HCT116 (cell line): ENCODE data around the gene MPI. TPM values are rescaled to one million over a fixed set of nuclear protein-coding genes. Genes with fewer than 3 reads are reported as not detected.

Experiments used
- ATAC-seq: fragments of 200-7000 bp; cut with Tn5 transposase; 2 replicates; pipeline ENCODE4 v1.9.1; 2020; ENCODE audit warnings: mild to moderate bottlenecking, moderate library complexity
- BruUV-seq: library from RNA; stranded (reverse); fragments of 400-500 nt; replicated peaks from 2 replicates; lab custom pipeline; 2021; lab: Mats Ljungman, UMichigan
- CTCF ChIA-PET: fragments of 300-600 bp; sonication (Branson Sonifier 250); formaldehyde crosslinking; loops from one replicate; lab custom pipeline; 2021; ENCODE audit warnings: antibody characterized with exemption; lab: Charles Lee
- POLR2A ChIA-PET: fragments of 300-600, 350-600 bp; sonication (Branson Sonifier 250); formaldehyde crosslinking; loops from one replicate; lab custom pipeline; 2021; ENCODE audit warnings: antibody characterized with exemption; lab: Charles Lee
- RAD21 ChIA-PET, 2 experiments: fragments of 300-600 bp; sonication (Branson Sonifier 250); formaldehyde crosslinking; loops; one replicate each; lab custom pipeline; 2023; ENCODE audit warnings: low total read pairs in 2 of 2; ENCODE audit not compliant: uncharacterized antibody in 2 of 2, unreplicated experiment in 2 of 2, low non-redundant PET in 1 of 2; lab: Charles Lee
- DNase-seq: peaks from one replicate; pipeline ENCODE4 v3.0.0-alpha.2; 2010; ENCODE audit warnings: low read depth, low spot score
- H2AFZ ChIP-seq: fragments of 200-600 bp; shearing (Covaris generic), sonication (generic); 2 replicates; pipeline ENCODE4 v1.6.1; 2017; ENCODE audit warnings: low read depth, mixed run types, mixed read lengths, antibody characterized with exemption, low read length; ENCODE audit not compliant: poor library complexity, severe bottlenecking
- H3K27ac ChIP-seq: 2 replicates; pipeline ENCODE4 v1.5.1; 2012; ENCODE audit warnings: low read depth, low read length
- H3K27me3 ChIP-seq: fragments of 200-600 bp; sonication (generic); 2 replicates; pipeline ENCODE4 v1.6.1; 2016; ENCODE audit warnings: mixed run types, low read length, mixed read lengths; ENCODE audit not compliant: insufficient read depth
- H3K36me3 ChIP-seq, 2 experiments: fragments of 200-500 bp in 1 of 2; fragments of 200-600 bp in 1 of 2; sonication (Bioruptor generic) in 1 of 2; sonication (generic) in 1 of 2; 2 replicates each; pipeline versions ENCODE4 v1.5.1 to v1.6.1; 2014 to 2016; ENCODE audit warnings: low read length in 2 of 2, inconsistent platforms in 1 of 2, mixed read lengths in 1 of 2, mixed run types in 1 of 2; ENCODE audit not compliant: insufficient read depth in 2 of 2, control insufficient read depth in 1 of 2
- H3K4me1 ChIP-seq, 2 experiments: fragments of 200-600 bp in 1 of 2; sonication (generic) in 1 of 2; 2 replicates each; pipeline versions ENCODE4 v1.5.1 to v1.6.1; 2012 to 2017; ENCODE audit warnings: low read length in 2 of 2, inconsistent platforms in 1 of 2, mild to moderate bottlenecking in 1 of 2, mixed read lengths in 1 of 2, mixed run types in 1 of 2, moderate library complexity in 1 of 2; ENCODE audit not compliant: insufficient read depth in 2 of 2, control insufficient read depth in 1 of 2
- H3K4me2 ChIP-seq: fragments of 200-600 bp; sonication (generic); 2 replicates; pipeline ENCODE4 v1.6.1; 2017; ENCODE audit warnings: mixed run types, low read length, mixed read lengths
- H3K4me3 ChIP-seq, 2 experiments: fragments of 200-600 bp in 1 of 2; sonication (generic) in 1 of 2; replicated peaks in 1 of 2; 2 replicates each; pipeline ENCODE4 v1.5.1; 2011 to 2016; ENCODE audit warnings: low read length in 2 of 2, control low read depth in 1 of 2, low read depth in 1 of 2, mild to moderate bottlenecking in 1 of 2, mixed read lengths in 1 of 2, mixed run types in 1 of 2
- H3K79me2 ChIP-seq: fragments of 200-600 bp; sonication (generic); 2 replicates; pipeline ENCODE4 v1.6.1; 2017; ENCODE audit warnings: mild to moderate bottlenecking, mixed run types, low read length, moderate library complexity, mixed read lengths; ENCODE audit not compliant: insufficient read depth
- H3K9ac ChIP-seq: fragments of 200-600 bp; sonication (generic); 2 replicates; pipeline ENCODE4 v1.6.1; 2016; ENCODE audit warnings: low read length, mixed read lengths
- H3K9me2 ChIP-seq: fragments of 200-600 bp; sonication (generic), shearing (Covaris generic); 2 replicates; pipeline ENCODE4 v1.6.1; 2017; ENCODE audit warnings: mixed run types, mild to moderate bottlenecking, moderate library complexity; ENCODE audit not compliant: insufficient read depth
- H3K9me3 ChIP-seq, 2 experiments: fragments of 200-500 bp in 1 of 2; fragments of 200-600 bp in 1 of 2; sonication (Bioruptor generic) in 1 of 2; sonication (generic) in 1 of 2; 2 replicates each; pipeline ENCODE4 v1.6.1; 2014 to 2017; ENCODE audit warnings: low read length in 2 of 2, mixed read lengths in 2 of 2, inconsistent platforms in 1 of 2, low read depth in 1 of 2, mild to moderate bottlenecking in 1 of 2, mixed run types in 1 of 2, moderate library complexity in 1 of 2; ENCODE audit not compliant: control insufficient read depth in 1 of 2, insufficient read depth in 1 of 2
- H4K20me1 ChIP-seq: fragments of 200-600 bp; sonication (generic), shearing (Covaris generic); 2 replicates; pipeline ENCODE4 v1.6.1; 2017; ENCODE audit warnings: mixed run types, mild to moderate bottlenecking, moderate library complexity; ENCODE audit not compliant: insufficient read depth
- CEBPB ChIP-seq: IDR thresholded peaks from 2 replicates; pipeline ENCODE4 v1.6.1; 2012; ENCODE audit warnings: low read depth
- CTCF ChIP-seq, 3 experiments: fragments of 200-600 bp in 1 of 3; sonication (generic) in 1 of 3; IDR thresholded peaks in 2 of 3; conservative IDR thresholded peaks in 1 of 3; 2 replicates each; pipeline ENCODE4 v1.5.1; 2012 to 2017; ENCODE audit warnings: low read depth in 2 of 3, low read length in 2 of 3, antibody characterized with exemption in 1 of 3, borderline replicate concordance in 1 of 3, control low read depth in 1 of 3, mild to moderate bottlenecking in 1 of 3, mixed read lengths in 1 of 3, mixed run types in 1 of 3, moderate library complexity in 1 of 3; ENCODE audit not compliant: insufficient read depth in 1 of 3
- ELF1 ChIP-seq: IDR thresholded peaks from 2 replicates; pipeline ENCODE4 v1.6.1; 2012; ENCODE audit warnings: low read depth, borderline replicate concordance
- JUND ChIP-seq: IDR thresholded peaks from 2 replicates; pipeline ENCODE4 v1.6.1; 2012
- REST ChIP-seq: IDR thresholded peaks from 2 replicates; pipeline ENCODE4 v1.6.1; 2012; ENCODE audit warnings: low read depth
- ZBTB33 ChIP-seq: IDR thresholded peaks from 2 replicates; pipeline ENCODE4 v1.6.1; 2011; ENCODE audit warnings: mild to moderate bottlenecking, low read length, moderate library complexity; ENCODE audit not compliant: insufficient replicate concordance; ENCODE audit errors: extremely low read depth
- ZNF274 ChIP-seq: fragments of 200-500 bp; sonication (Bioruptor generic); IDR thresholded peaks from 2 replicates; pipeline ENCODE4 v1.6.1; 2014; ENCODE audit warnings: mild to moderate bottlenecking, low read depth, low read length, inconsistent platforms
- intact Hi-C: fragments of 100-400 bp; cut with micrococcal nuclease; formaldehyde crosslinking; loops from 2 replicates; pipeline ENCODE4 v1.10.0; 2022
- total RNA-seq: library from RNA; stranded (reverse); gene quantifications from one replicate; pipeline ENCODE4 v1.2.1, GENCODE V29; 2021; ENCODE audit not compliant: unreplicated experiment

The MPI gene
- total RNA-seq, 1 experiment from 2014 or later: 49.7 TPM

GRCh38 chr15:74851960-74852359, 37.9 kb upstream of the MPI start:
- Histone ChIP-seq H3K9me3 (no peaks in the 10 kb centered on the region), H3K27ac (no peak overlapping the region), H3K9ac (no peak overlapping the region), H3K4me3 (no peak overlapping the region), H3K36me3 (peaks cover 23 to 33% of the 10 kb centered on the region in 2 experiments; a peak in 3 of 4 replicates), H3K79me2 (peaks cover 8% of the 10 kb centered on the region; the same call in 1 of the 2 replicates), H4K20me1 (no peaks in the 10 kb centered on the region), H3K9me2 (no peaks in the 10 kb centered on the region), H3K27me3 (no peaks in the 10 kb centered on the region), H2AFZ (no peak overlapping the region), H3K4me1 (peaks cover 0 to 5% of the 10 kb centered on the region in 2 experiments; a peak in 2 of 4 replicates), H3K4me2 (no peak overlapping the region)
- ChIA-PET RAD21 (no interaction called here), POLR2A (no interaction called here), CTCF (no interaction called here)
- DNase-seq (no peak), ATAC-seq (no peak)
- intact Hi-C loops: no loop called here
- BruUV-seq: no TSS peak
- TF ChIP-seq REST (no peak), JUND (no peak), CEBPB (no peak), ELF1 (no peak), CTCF (IDR thresholded peaks at IDR 0.05 in 2 of 3, conservative IDR thresholded peaks at IDR 0.05 in 1 of 3; ENCODE audit: borderline replicate concordance in 1 of 3, insufficient read depth in 1 of 3, low read depth in 2 of 3, low read length in 2 of 3) (no peak), ZNF274 (no peak), ZBTB33 (no peak)
